ENCODE data around the gene SUPT20HL2.

SUPT20HL2 gene

DNA sequence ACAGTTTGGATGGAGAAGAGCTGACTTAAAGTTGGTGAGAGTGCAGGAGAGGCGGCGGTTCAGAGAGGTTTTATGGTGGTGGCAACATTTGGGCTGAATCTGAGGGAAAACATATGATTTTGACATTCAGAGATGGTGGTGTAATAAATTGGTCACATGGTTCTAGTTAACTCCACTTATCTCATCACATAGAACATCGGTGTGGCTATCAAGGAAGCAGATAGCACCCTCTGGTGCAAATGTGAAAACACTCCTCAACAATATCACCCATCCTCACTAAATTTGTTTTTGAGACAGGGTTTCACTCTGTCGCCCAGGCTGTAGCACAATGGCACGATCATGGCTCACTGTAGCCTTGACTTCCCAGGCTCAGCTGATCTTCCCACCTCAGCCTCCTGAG is 28.8 kb downstream of the SUPT20HL2 start:
- ATAC-seq: no peak
- TF ChIP-seq, protein P1, sequence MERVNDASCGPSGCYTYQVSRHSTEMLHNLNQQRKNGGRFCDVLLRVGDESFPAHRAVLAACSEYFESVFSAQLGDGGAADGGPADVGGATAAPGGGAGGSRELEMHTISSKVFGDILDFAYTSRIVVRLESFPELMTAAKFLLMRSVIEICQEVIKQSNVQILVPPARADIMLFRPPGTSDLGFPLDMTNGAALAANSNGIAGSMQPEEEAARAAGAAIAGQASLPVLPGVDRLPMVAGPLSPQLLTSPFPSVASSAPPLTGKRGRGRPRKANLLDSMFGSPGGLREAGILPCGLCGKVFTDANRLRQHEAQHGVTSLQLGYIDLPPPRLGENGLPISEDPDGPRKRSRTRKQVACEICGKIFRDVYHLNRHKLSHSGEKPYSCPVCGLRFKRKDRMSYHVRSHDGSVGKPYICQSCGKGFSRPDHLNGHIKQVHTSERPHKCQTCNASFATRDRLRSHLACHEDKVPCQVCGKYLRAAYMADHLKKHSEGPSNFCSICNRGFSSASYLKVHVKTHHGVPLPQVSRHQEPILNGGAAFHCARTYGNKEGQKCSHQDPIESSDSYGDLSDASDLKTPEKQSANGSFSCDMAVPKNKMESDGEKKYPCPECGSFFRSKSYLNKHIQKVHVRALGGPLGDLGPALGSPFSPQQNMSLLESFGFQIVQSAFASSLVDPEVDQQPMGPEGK (CRISPR knock-in tag; IDR thresholded peaks at IDR 0.05; ENCODE audit: borderline replicate concordance): no peak
- TF ChIP-seq ZNF70 (CRISPR knock-in tag; IDR thresholded peaks at IDR 0.05) (no peak), CSDC2 (CRISPR knock-in tag; IDR thresholded peaks at IDR 0.05) (no peak), ZNF565 (CRISPR knock-in tag; conservative IDR thresholded peaks at IDR 0.05; ENCODE audit: low read depth) (no peak), PPARA (CRISPR knock-in tag; IDR thresholded peaks at IDR 0.05; ENCODE audit: borderline replicate concordance) (no peak)
- TF ChIP-seq, protein P2, sequence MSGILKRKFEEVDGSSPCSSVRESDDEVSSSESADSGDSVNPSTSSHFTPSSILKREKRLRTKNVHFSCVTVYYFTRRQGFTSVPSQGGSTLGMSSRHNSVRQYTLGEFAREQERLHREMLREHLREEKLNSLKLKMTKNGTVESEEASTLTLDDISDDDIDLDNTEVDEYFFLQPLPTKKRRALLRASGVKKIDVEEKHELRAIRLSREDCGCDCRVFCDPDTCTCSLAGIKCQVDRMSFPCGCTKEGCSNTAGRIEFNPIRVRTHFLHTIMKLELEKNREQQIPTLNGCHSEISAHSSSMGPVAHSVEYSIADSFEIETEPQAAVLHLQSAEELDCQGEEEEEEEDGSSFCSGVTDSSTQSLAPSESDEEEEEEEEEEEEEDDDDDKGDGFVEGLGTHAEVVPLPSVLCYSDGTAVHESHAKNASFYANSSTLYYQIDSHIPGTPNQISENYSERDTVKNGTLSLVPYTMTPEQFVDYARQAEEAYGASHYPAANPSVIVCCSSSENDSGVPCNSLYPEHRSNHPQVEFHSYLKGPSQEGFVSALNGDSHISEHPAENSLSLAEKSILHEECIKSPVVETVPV (CRISPR knock-in tag; IDR thresholded peaks at IDR 0.05): no peak

DNA sequence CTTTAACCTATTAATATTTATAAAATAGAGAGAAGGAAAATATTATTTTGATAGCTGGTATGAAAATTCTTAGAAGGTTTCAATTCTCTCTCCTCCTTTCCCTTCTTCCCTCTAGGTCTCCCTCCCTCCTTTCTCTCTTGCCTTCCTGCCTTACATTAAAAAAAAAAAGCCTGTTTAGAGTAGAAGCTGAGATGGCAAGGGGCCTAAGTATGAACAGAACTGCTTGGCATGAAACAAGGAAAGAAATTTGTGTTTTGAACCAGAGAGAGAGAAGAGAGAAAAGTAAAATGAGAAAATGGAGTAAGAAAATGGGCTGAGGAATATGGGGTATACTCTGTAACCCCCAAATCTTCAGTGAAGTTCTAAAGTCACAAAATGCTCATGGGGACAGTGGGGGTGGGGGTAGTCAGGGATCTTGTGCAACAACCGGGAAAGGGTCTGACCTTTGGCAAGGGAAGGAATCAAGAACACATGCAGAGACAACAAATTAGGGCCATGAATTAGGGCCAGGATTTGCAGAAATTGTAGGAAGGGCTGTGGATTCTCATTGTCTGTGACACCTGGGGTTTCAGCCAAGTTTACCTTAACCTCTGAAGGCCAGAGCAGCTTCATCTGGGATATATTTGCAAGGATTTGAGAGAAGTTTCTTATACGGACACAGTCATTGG is 30.6 kb downstream of the SUPT20HL2 start:
- TF ChIP-seq, protein P3, sequence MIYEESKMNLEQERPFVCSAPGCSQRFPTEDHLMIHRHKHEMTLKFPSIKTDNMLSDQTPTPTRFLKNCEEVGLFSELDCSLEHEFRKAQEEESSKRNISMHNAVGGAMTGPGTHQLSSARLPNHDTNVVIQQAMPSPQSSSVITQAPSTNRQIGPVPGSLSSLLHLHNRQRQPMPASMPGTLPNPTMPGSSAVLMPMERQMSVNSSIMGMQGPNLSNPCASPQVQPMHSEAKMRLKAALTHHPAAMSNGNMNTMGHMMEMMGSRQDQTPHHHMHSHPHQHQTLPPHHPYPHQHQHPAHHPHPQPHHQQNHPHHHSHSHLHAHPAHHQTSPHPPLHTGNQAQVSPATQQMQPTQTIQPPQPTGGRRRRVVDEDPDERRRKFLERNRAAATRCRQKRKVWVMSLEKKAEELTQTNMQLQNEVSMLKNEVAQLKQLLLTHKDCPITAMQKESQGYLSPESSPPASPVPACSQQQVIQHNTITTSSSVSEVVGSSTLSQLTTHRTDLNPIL (CRISPR knock-in tag; IDR thresholded peaks at IDR 0.05; ENCODE audit: low read depth): no peak
- TF ChIP-seq CSDC2 (CRISPR knock-in tag; IDR thresholded peaks at IDR 0.05) (no peak), ZC3H10 (CRISPR knock-in tag; IDR thresholded peaks at IDR 0.05) (no peak), SNAI2 (CRISPR knock-in tag; IDR thresholded peaks at IDR 0.05) (no peak), ZNF8 (CRISPR knock-in tag; IDR thresholded peaks at IDR 0.05) (no peak), RARB (CRISPR knock-in tag; IDR thresholded peaks at IDR 0.05) (no peak), BACH2 (CRISPR knock-in tag; IDR thresholded peaks at IDR 0.05; ENCODE audit: borderline replicate concordance) (no peak), ZNF70 (CRISPR knock-in tag; IDR thresholded peaks at IDR 0.05) (no peak), ISL1 (CRISPR knock-in tag; IDR thresholded peaks at IDR 0.05) (no peak), GLIS3 (CRISPR knock-in tag; IDR thresholded peaks at IDR 0.05) (no peak), TCF4 (CRISPR knock-in tag; IDR thresholded peaks at IDR 0.05; ENCODE audit: borderline replicate concordance) (no peak), ZNF565 (CRISPR knock-in tag; conservative IDR thresholded peaks at IDR 0.05; ENCODE audit: low read depth) (no peak), ARNTL (CRISPR knock-in tag; IDR thresholded peaks at IDR 0.05; ENCODE audit: borderline replicate concordance, low read depth) (no peak), OSR1 (CRISPR knock-in tag; IDR thresholded peaks at IDR 0.05) (no peak), PPARA (CRISPR knock-in tag; IDR thresholded peaks at IDR 0.05; ENCODE audit: borderline replicate concordance) (no peak), TOX (CRISPR knock-in tag; IDR thresholded peaks at IDR 0.05; ENCODE audit: borderline replicate concordance) (no peak), ZFP30 (CRISPR knock-in tag; IDR thresholded peaks at IDR 0.05) (no peak)
- TF ChIP-seq, protein P2 (CRISPR knock-in tag; IDR thresholded peaks at IDR 0.05): no peak
- TF ChIP-seq, protein P4, sequence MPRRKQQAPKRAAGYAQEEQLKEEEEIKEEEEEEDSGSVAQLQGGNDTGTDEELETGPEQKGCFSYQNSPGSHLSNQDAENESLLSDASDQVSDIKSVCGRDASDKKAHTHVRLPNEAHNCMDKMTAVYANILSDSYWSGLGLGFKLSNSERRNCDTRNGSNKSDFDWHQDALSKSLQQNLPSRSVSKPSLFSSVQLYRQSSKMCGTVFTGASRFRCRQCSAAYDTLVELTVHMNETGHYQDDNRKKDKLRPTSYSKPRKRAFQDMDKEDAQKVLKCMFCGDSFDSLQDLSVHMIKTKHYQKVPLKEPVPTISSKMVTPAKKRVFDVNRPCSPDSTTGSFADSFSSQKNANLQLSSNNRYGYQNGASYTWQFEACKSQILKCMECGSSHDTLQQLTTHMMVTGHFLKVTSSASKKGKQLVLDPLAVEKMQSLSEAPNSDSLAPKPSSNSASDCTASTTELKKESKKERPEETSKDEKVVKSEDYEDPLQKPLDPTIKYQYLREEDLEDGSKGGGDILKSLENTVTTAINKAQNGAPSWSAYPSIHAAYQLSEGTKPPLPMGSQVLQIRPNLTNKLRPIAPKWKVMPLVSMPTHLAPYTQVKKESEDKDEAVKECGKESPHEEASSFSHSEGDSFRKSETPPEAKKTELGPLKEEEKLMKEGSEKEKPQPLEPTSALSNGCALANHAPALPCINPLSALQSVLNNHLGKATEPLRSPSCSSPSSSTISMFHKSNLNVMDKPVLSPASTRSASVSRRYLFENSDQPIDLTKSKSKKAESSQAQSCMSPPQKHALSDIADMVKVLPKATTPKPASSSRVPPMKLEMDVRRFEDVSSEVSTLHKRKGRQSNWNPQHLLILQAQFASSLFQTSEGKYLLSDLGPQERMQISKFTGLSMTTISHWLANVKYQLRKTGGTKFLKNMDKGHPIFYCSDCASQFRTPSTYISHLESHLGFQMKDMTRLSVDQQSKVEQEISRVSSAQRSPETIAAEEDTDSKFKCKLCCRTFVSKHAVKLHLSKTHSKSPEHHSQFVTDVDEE (CRISPR knock-in tag; IDR thresholded peaks at IDR 0.05): no peak
- TF ChIP-seq, protein P1 (CRISPR knock-in tag; IDR thresholded peaks at IDR 0.05; ENCODE audit: borderline replicate concordance): no peak
- ATAC-seq: no peak
